ENCODE measurements around the gene AKR1C2. TPM values are rescaled to one million over a fixed set of nuclear protein-coding genes. Genes with fewer than 3 reads are reported as not detected.
"Not testable (repeated sequence)": the region's sequence is repeated elsewhere in the genome, so short reads cannot be mapped to it uniquely, and the experiment has no call there.

Gene AKR1C2
- total RNA-seq, 1 donor from 2014 or later, result 2.6 TPM

- H3K4me3 Mint-ChIP-seq, result no peak overlapping the region
- H3K4me1 Mint-ChIP-seq, result peaks cover 4% of the 10 kb centered on the region
- H3K27me3 Mint-ChIP-seq (ENCODE audit: low read depth), result no peaks in the 10 kb centered on the region
- H3K36me3 Mint-ChIP-seq, result no peaks in the 10 kb centered on the region
- no peak for DNase-seq (ENCODE audit: low spot score in 2 of 2, unreplicated experiment in 2 of 2)
- H3K27ac Mint-ChIP-seq, result no peak overlapping the region
- peaks cover 17% of the 10 kb centered on the region for H3K9me3 Mint-ChIP-seq
- no peak for TF ChIP-seq CTCF (IDR thresholded peaks at IDR 0.05; ENCODE audit: unreplicated experiment)
These were observed 11.3 kb upstream of the AKR1C2 start for GRCh38 chr10:5014936-5015335.

GRCh38 chr10:5014200-5014910 lies 10.7 kb upstream of the AKR1C2 start:
- peaks cover 17% of the 10 kb centered on the region for H3K9me3 Mint-ChIP-seq
- DNase-seq (ENCODE audit: low spot score in 2 of 2, unreplicated experiment in 2 of 2); H3K36me3 Mint-ChIP-seq; H3K4me3 Mint-ChIP-seq; H3K27me3 Mint-ChIP-seq (ENCODE audit: low read depth); H3K4me1 Mint-ChIP-seq; H3K27ac Mint-ChIP-seq: not testable (repeated sequence)

- H3K4me1 Mint-ChIP-seq, result peaks cover 4% of the 10 kb centered on the region
- H3K9me3 Mint-ChIP-seq, result peaks cover 17% of the 10 kb centered on the region
- H3K36me3 Mint-ChIP-seq, result no peaks in the 10 kb centered on the region
- H3K27ac Mint-ChIP-seq, result no peak overlapping the region
- no peak for TF ChIP-seq CTCF (IDR thresholded peaks at IDR 0.05; ENCODE audit: unreplicated experiment)
- H3K27me3 Mint-ChIP-seq (ENCODE audit: low read depth), result no peaks in the 10 kb centered on the region
- no peak for DNase-seq (ENCODE audit: low spot score in 2 of 2, unreplicated experiment in 2 of 2)
- no peak overlapping the region for H3K4me3 Mint-ChIP-seq
These were observed 9.7 kb upstream of the AKR1C2 start for GRCh38 chr10:5013385-5013784.

GRCh38 chr10:5012595-5012994 lies 8.9 kb upstream of the AKR1C2 start:
- no peak for TF ChIP-seq CTCF (IDR thresholded peaks at IDR 0.05; ENCODE audit: unreplicated experiment)
- H3K27ac Mint-ChIP-seq, result no peak overlapping the region
- no peaks in the 10 kb centered on the region for H3K4me1 Mint-ChIP-seq
- no peaks in the 10 kb centered on the region for H3K27me3 Mint-ChIP-seq (ENCODE audit: low read depth)
- no peak for DNase-seq (ENCODE audit: low spot score in 2 of 2, unreplicated experiment in 2 of 2)
- H3K36me3 Mint-ChIP-seq, result no peaks in the 10 kb centered on the region
- H3K9me3 Mint-ChIP-seq, result peaks cover 16% of the 10 kb centered on the region
- H3K4me3 Mint-ChIP-seq, result no peak overlapping the region

- H3K4me3 Mint-ChIP-seq; H3K36me3 Mint-ChIP-seq; H3K27me3 Mint-ChIP-seq (ENCODE audit: low read depth); H3K4me1 Mint-ChIP-seq; H3K9me3 Mint-ChIP-seq; DNase-seq (ENCODE audit: low spot score in 2 of 2, unreplicated experiment in 2 of 2); H3K27ac Mint-ChIP-seq: not testable (repeated sequence)
These were observed 7.7 kb upstream of the AKR1C2 start for GRCh38 chr10:5011392-5011791.

- not testable (repeated sequence) for H3K4me1 Mint-ChIP-seq; H3K4me3 Mint-ChIP-seq; DNase-seq (ENCODE audit: low spot score in 2 of 2, unreplicated experiment in 2 of 2); H3K27me3 Mint-ChIP-seq (ENCODE audit: low read depth); H3K9me3 Mint-ChIP-seq; H3K27ac Mint-ChIP-seq; H3K36me3 Mint-ChIP-seq
These were observed 6.4 kb upstream of the AKR1C2 start for GRCh38 chr10:5010043-5010442.

- H3K27me3 Mint-ChIP-seq (ENCODE audit: low read depth); DNase-seq (ENCODE audit: low spot score in 2 of 2, unreplicated experiment in 2 of 2); H3K27ac Mint-ChIP-seq; H3K4me1 Mint-ChIP-seq; H3K4me3 Mint-ChIP-seq; H3K36me3 Mint-ChIP-seq; H3K9me3 Mint-ChIP-seq: not testable (repeated sequence)
These were observed 5.3 kb upstream of the AKR1C2 start for GRCh38 chr10:5008857-5009548.

GRCh38 chr10:5004501-5004900 lies 844 bp upstream of the AKR1C2 start:
- not testable (repeated sequence) for H3K27ac Mint-ChIP-seq; H3K27me3 Mint-ChIP-seq (ENCODE audit: low read depth); H3K36me3 Mint-ChIP-seq; H3K4me3 Mint-ChIP-seq; DNase-seq (ENCODE audit: low spot score in 2 of 2, unreplicated experiment in 2 of 2); H3K9me3 Mint-ChIP-seq; H3K4me1 Mint-ChIP-seq

GRCh38 chr10:5004030-5004385 lies 351 bp upstream of the AKR1C2 start:
- H3K36me3 Mint-ChIP-seq; H3K4me3 Mint-ChIP-seq; DNase-seq (ENCODE audit: low spot score in 2 of 2, unreplicated experiment in 2 of 2); H3K4me1 Mint-ChIP-seq; H3K27me3 Mint-ChIP-seq (ENCODE audit: low read depth); H3K27ac Mint-ChIP-seq; H3K9me3 Mint-ChIP-seq: not testable (repeated sequence)
